NOMO-1 treated with dmso at 0.1 percent for 144 hours (cell line): Measurements from ENCODE around the gene HTR6.

Experiments
- DNase-seq: peaks from one replicate; lab custom pipeline; 2025; ENCODE audit not compliant: unreplicated experiment; lab: John Stamatoyannopoulos, UW

HTR6 gene

GRCh38 chr1:19715334-19716203, 50.9 kb downstream of the HTR6 start:
- peak; percentile 53 for DNase-seq

- no peak for DNase-seq
Observed at GRCh38 chr1:19717467-19717866, 52.8 kb downstream of the HTR6 start.

- DNase-seq, result no peak
Observed at GRCh38 chr1:19720174-19720573, 55.5 kb downstream of the HTR6 start.

- no peak for DNase-seq
Observed at GRCh38 chr1:19720973-19721372, 56.3 kb downstream of the HTR6 start.

GRCh38 chr1:19723874-19724273, 59.2 kb downstream of the HTR6 start:
- DNase-seq, result no peak

DNA sequence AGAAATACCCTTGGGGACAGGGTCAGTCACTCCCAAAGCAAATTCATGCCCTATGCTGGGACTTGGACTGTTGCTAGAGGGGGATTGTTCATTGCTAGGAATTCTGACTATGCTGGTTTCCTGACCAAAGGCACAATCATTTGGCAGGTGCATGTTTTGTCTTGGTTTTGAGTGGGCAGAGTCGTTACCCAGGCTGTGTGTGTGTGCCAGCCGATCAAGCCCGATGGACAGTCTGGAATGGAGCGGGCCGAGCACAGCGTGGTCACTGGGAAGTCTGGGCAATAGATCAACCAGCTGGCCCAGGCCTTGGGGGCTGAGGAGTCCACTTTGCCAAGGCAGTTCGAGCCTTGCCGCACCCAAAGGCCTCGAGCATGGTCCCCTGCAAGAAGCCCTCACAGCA, 60.9 kb downstream of the HTR6 start:
- no peak for DNase-seq

GRCh38 chr1:19728413-19729145, 63.9 kb downstream of the HTR6 start:
- DNase-seq, result no peak

- no peak for DNase-seq
Observed at GRCh38 chr1:19730232-19730631, 65.6 kb downstream of the HTR6 start.
